A673 (cell line): Measurements from ENCODE around the gene ANGPT4.

Experiments used
- EZH2 ChIP-seq: fragments of 200-600 bp; sonication (generic); IDR thresholded peaks from 2 replicates; pipeline ENCODE4 v1.6.1; 2017; ENCODE audit warnings: borderline replicate concordance, low read depth, mild to moderate bottlenecking, mixed read lengths, antibody characterized with exemption, low read length; ENCODE audit not compliant: poor library complexity, severe bottlenecking
- TF ChIP-seq, protein P1 (sequence below): fragments of 300-800, 200-600 bp; sonication (generic); conservative IDR thresholded peaks from 2 replicates; pipeline ENCODE4 v1.5.1; 2017; ENCODE audit warnings: low read depth, mild to moderate bottlenecking, antibody characterized with exemption, low read length, moderate library complexity, mixed read lengths

DNA sequence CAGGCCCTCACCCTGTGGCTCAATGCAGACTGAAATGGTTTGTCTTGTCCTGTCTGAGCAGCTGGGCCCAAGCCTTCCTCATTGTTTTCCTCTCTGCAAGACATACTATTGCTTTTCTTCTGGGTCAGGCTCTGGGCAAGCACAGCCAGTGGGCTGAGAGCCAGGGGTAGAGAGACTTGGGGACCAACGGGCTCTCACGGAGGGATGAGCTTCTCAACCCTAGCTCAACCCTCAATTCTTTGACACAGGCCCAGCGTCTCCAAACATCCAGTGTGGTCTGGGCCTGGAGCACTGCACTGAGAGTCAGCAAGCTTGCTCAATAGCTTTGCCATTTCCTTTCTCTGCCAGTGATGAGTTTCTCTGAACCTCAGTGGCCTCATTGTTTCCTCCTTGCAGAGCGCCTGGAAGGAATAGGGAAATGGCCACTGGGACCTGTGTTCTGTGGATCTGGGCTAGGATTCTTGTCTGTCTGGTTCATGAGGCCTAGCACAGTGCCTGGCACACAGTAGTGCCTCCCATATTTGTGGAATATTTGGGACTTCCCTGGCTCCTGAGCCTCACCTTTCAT, 9.3 kb downstream of the ANGPT4 start:
- TF ChIP-seq, protein P1, sequence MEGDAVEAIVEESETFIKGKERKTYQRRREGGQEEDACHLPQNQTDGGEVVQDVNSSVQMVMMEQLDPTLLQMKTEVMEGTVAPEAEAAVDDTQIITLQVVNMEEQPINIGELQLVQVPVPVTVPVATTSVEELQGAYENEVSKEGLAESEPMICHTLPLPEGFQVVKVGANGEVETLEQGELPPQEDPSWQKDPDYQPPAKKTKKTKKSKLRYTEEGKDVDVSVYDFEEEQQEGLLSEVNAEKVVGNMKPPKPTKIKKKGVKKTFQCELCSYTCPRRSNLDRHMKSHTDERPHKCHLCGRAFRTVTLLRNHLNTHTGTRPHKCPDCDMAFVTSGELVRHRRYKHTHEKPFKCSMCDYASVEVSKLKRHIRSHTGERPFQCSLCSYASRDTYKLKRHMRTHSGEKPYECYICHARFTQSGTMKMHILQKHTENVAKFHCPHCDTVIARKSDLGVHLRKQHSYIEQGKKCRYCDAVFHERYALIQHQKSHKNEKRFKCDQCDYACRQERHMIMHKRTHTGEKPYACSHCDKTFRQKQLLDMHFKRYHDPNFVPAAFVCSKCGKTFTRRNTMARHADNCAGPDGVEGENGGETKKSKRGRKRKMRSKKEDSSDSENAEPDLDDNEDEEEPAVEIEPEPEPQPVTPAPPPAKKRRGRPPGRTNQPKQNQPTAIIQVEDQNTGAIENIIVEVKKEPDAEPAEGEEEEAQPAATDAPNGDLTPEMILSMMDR: no peak
- TF ChIP-seq EZH2: no peak
